Effector memory CD8-positive, alpha-beta T cell (primary cell): ENCODE results near the gene PSIP1.

Source experiments
- ATAC-seq: fragments of 150-1000 bp; cut with Tn5 transposase; replicated peaks from 2 replicates; pipeline ENCODE4 v1.10.0; 2021; ENCODE audit warnings: mild to moderate bottlenecking, moderate library complexity
- DNase-seq, 3 experiments: peaks; one replicate each; pipeline ENCODE4 v3.0.0; 2021
- H3K27ac Mint-ChIP-seq, 2 donors: one replicate each; pipeline ENCODE4 v1.8.0; 2022; ENCODE audit warnings: mild to moderate bottlenecking in 2 of 2, mixed read lengths in 2 of 2, moderate library complexity in 2 of 2
- H3K27me3 Mint-ChIP-seq, 2 donors: one replicate each; pipeline ENCODE4 v1.8.0; 2022; ENCODE audit warnings: mixed read lengths in 2 of 2
- H3K36me3 Mint-ChIP-seq: one replicate; pipeline ENCODE4 v1.8.0; 2022; ENCODE audit warnings: mild to moderate bottlenecking, moderate library complexity, mixed read lengths; ENCODE audit not compliant: insufficient read depth
- H3K4me1 Mint-ChIP-seq, 2 donors: one replicate each; pipeline ENCODE4 v1.8.0; 2022; ENCODE audit warnings: low read depth in 2 of 2, mixed read lengths in 2 of 2
- H3K4me3 Mint-ChIP-seq, 2 donors: one replicate each; pipeline ENCODE4 v1.8.0; 2022; ENCODE audit warnings: mild to moderate bottlenecking in 2 of 2, mixed read lengths in 2 of 2, moderate library complexity in 2 of 2
- H3K9me3 Mint-ChIP-seq, 2 donors: one replicate each; pipeline ENCODE4 v1.8.0; 2022; ENCODE audit warnings: mixed read lengths in 2 of 2

Gene PSIP1

GRCh38 chr9:15522130-15522755 is 11.5 kb upstream of the PSIP1 start:
- Mint-ChIP-seq H3K9me3 (no peaks in the 10 kb centered on the region), H3K4me1 (no peaks in the 10 kb centered on the region), H3K27me3 (peaks cover 8 to 19% of the 10 kb centered on the region in 2 donors), H3K4me3 (no peak overlapping the region), H3K27ac (no peak overlapping the region), H3K36me3 (peaks cover 4% of the 10 kb centered on the region)
- ATAC-seq (no peak), DNase-seq (no peak)

GRCh38 chr9:15521254-15521653 is 10.5 kb upstream of the PSIP1 start:
- Mint-ChIP-seq H3K27ac (no peak overlapping the region), H3K9me3 (no peaks in the 10 kb centered on the region), H3K27me3 (peaks cover 8 to 19% of the 10 kb centered on the region in 2 donors), H3K4me1 (no peaks in the 10 kb centered on the region), H3K4me3 (no peak overlapping the region), H3K36me3 (peaks cover 4% of the 10 kb centered on the region)
- ATAC-seq (no peak), DNase-seq (no peak)

- Mint-ChIP-seq H3K27ac (no peak overlapping the region), H3K4me3 (no peak overlapping the region), H3K36me3 (peaks cover 4% of the 10 kb centered on the region), H3K4me1 (no peaks in the 10 kb centered on the region), H3K27me3 (peaks cover 0 to 7% of the 10 kb centered on the region in 2 donors), H3K9me3 (no peaks in the 10 kb centered on the region)
- ATAC-seq = no peak
- no peak for DNase-seq
Measured at GRCh38 chr9:15519831-15520230, 9.1 kb upstream of the PSIP1 start.

GRCh38 chr9:15513335-15513734 is 2.6 kb upstream of the PSIP1 start:
- no peak overlapping the region for H3K4me3 Mint-ChIP-seq
- no peaks in the 10 kb centered on the region for H3K27me3 Mint-ChIP-seq
- H3K9me3 Mint-ChIP-seq = no peaks in the 10 kb centered on the region
- DNase-seq (no peak), ATAC-seq (no peak)
- H3K27ac Mint-ChIP-seq = no peak overlapping the region
- H3K4me1 Mint-ChIP-seq = peaks cover 20 to 23% of the 10 kb centered on the region in 2 donors
- peaks cover 26% of the 10 kb centered on the region for H3K36me3 Mint-ChIP-seq

DNA sequence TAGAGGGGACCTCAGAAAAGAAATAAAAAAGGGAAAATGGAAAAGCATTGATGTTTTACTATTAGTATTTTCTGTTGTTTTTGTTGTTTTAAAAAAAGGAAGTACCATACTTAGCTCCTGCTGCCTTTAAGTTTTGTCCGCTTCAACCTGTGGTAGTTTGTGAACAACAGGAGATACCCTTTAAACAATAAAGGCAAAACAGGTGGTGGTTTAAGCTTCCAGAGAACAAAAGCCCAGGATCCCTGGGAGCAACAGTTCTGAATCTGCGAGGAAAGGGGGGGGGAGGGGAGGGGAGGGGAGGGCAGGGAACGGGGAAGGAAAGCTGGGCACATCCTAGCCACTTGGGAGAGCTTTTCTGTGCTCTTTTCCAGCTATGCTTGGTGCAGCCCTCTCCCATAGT is 2.1 kb upstream of the PSIP1 start:
- H3K36me3 Mint-ChIP-seq = peaks cover 26% of the 10 kb centered on the region
- DNase-seq (no peak), ATAC-seq (no peak)
- H3K4me1 Mint-ChIP-seq = peaks cover 25 to 27% of the 10 kb centered on the region in 2 donors
- H3K4me3 Mint-ChIP-seq = no peak overlapping the region
- H3K27me3 Mint-ChIP-seq = no peaks in the 10 kb centered on the region
- no peak overlapping the region for H3K27ac Mint-ChIP-seq
- no peaks in the 10 kb centered on the region for H3K9me3 Mint-ChIP-seq

GRCh38 chr9:15512204-15512603 is 1.4 kb upstream of the PSIP1 start:
- H3K9me3 Mint-ChIP-seq = no peaks in the 10 kb centered on the region
- H3K4me3 Mint-ChIP-seq = no peak overlapping the region
- H3K27me3 Mint-ChIP-seq = no peaks in the 10 kb centered on the region
- no peak for ATAC-seq
- peaks cover 28% of the 10 kb centered on the region in 2 donors for H3K4me1 Mint-ChIP-seq
- H3K27ac Mint-ChIP-seq = no peak overlapping the region
- peaks cover 30% of the 10 kb centered on the region for H3K36me3 Mint-ChIP-seq
- DNase-seq = no peak

- Mint-ChIP-seq H3K27ac (peak overlapping the region; percentile 98 to 99), H3K4me3 (peak overlapping the region; percentile 90 to 96), H3K4me1 (peaks cover 40 to 43% of the 10 kb centered on the region in 2 donors), H3K9me3 (no peaks in the 10 kb centered on the region), H3K36me3 (peaks cover 47% of the 10 kb centered on the region), H3K27me3 (no peaks in the 10 kb centered on the region)
- peak; percentile 52 for ATAC-seq
- peak; percentile 39 to 45 (median 39) for DNase-seq
Measured at GRCh38 chr9:15509931-15510788, 610 bp downstream of the PSIP1 start.

- no peak overlapping the region for H3K27ac Mint-ChIP-seq
- peaks cover 74% of the 10 kb centered on the region for H3K36me3 Mint-ChIP-seq
- no peak for DNase-seq
- no peak for ATAC-seq
- H3K27me3 Mint-ChIP-seq = no peaks in the 10 kb centered on the region
- peaks cover 41 to 54% of the 10 kb centered on the region in 2 donors for H3K4me1 Mint-ChIP-seq
- H3K9me3 Mint-ChIP-seq = no peaks in the 10 kb centered on the region
- no peak overlapping the region for H3K4me3 Mint-ChIP-seq
Measured at GRCh38 chr9:15505921-15506320, 4.8 kb downstream of the PSIP1 start.

- peaks cover 77% of the 10 kb centered on the region for H3K36me3 Mint-ChIP-seq
- no peak overlapping the region for H3K27ac Mint-ChIP-seq
Measured at GRCh38 chr9:15501803-15502202, 9.0 kb downstream of the PSIP1 start.

GRCh38 chr9:15501179-15501578 is 9.6 kb downstream of the PSIP1 start:
- peaks cover 76% of the 10 kb centered on the region for H3K36me3 Mint-ChIP-seq
- H3K4me1 Mint-ChIP-seq = peaks cover 27 to 57% of the 10 kb centered on the region in 2 donors
- H3K9me3 Mint-ChIP-seq = no peaks in the 10 kb centered on the region
- peak overlapping the region in 1 of 2 donors; percentile 3 for H3K4me3 Mint-ChIP-seq
- peak overlapping the region in 1 of 2 donors; percentile 33 for H3K27ac Mint-ChIP-seq
- DNase-seq = no peak
- ATAC-seq = no peak
- H3K27me3 Mint-ChIP-seq = no peaks in the 10 kb centered on the region

More at GRCh38 chr9:15501803-15502202, 9.0 kb downstream of the PSIP1 start:
- ATAC-seq = no peak
- no peak for DNase-seq
- no peaks in the 10 kb centered on the region for H3K9me3 Mint-ChIP-seq
- peaks cover 30 to 57% of the 10 kb centered on the region in 2 donors for H3K4me1 Mint-ChIP-seq
- H3K27me3 Mint-ChIP-seq = no peaks in the 10 kb centered on the region
- H3K4me3 Mint-ChIP-seq = peak overlapping the region; percentile 11 to 42

GRCh38 chr9:15499139-15499538 is 11.6 kb downstream of the PSIP1 start:
- Mint-ChIP-seq H3K4me3 (peak overlapping the region; percentile 42 to 52), H3K4me1 (peaks cover 28 to 62% of the 10 kb centered on the region in 2 donors), H3K27ac (no peak overlapping the region)

DNA sequence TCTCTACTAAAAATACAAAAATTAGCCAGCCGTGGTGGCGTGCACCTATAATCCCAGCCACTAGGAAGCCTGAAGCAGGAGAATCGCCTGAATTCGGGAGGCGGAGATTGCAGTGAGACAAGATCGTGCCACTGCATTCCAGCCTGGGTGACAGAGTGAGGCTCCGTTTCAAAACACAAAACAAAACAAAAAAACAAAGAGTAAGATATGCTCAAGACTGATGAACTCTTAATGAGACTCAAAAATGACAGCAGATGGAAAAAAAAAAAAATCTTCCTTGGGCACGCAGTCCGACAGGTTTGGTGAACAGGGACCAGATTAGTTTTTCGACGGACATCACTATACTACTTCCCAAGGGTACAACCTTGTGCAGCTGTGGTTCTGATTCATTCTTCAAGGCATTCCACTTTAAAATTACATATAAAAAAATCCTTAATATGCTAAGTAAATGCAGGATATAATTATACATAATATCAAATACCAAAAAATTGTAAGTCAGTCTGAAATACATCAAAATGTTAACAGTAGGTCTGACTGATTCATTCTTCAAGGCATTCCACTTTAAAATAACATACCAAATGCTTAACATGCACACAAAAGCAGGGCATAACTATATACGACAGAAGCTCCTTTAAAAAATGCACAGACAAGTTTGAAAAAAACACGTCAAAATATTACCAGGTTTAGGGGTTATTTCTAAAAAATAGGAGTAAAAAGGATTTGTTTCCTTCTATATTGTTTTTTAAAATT is 12.3 kb downstream of the PSIP1 start:
- ATAC-seq (no peak), DNase-seq (no peak)
- no peak overlapping the region for H3K4me3 Mint-ChIP-seq
- H3K9me3 Mint-ChIP-seq = no peaks in the 10 kb centered on the region
- no peaks in the 10 kb centered on the region for H3K27me3 Mint-ChIP-seq
- H3K36me3 Mint-ChIP-seq = peaks cover 55% of the 10 kb centered on the region
- peaks cover 30 to 61% of the 10 kb centered on the region in 2 donors for H3K4me1 Mint-ChIP-seq
- no peak overlapping the region for H3K27ac Mint-ChIP-seq

More at GRCh38 chr9:15499139-15499538, 11.6 kb downstream of the PSIP1 start:
- H3K36me3 Mint-ChIP-seq = peaks cover 60% of the 10 kb centered on the region
- DNase-seq (no peak), ATAC-seq (no peak)
- H3K9me3 Mint-ChIP-seq = no peaks in the 10 kb centered on the region
- H3K27me3 Mint-ChIP-seq = no peaks in the 10 kb centered on the region

DNA sequence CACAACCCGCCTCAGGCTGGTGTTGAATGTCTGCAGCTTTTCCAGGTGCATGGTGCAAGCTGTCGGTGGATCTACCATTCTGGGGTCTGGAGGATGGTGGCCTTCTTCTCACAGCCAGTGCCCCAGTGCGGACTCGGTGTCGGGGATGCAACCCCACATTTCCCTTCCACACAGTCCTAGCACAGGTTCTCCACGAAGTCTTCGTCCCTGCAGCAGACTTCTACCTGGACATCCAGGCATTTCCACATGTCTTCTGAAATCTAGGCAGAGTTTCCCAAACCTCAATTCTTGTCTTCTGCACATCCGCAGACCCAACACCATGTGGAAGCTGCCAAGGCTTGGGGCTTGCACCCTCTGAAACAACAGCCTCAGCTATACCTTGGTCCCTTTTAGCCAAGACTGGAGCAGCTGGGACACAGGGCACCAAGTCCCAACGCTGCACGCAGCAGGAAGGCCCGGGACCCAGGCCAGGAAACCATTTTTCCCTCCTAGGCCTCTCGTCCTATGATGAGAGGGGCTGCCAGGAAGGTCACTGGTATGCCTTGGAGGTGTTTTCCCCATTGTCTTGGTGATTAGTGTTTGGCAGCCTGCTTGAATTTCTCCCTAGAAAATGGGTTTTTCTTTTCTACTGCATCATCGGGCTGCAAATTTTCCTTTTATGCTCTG is 18.2 kb downstream of the PSIP1 start:
- peaks cover 52% of the 10 kb centered on the region for H3K36me3 Mint-ChIP-seq
- no peaks in the 10 kb centered on the region for H3K9me3 Mint-ChIP-seq
- no peak overlapping the region for H3K27ac Mint-ChIP-seq
- peaks cover 27 to 42% of the 10 kb centered on the region in 2 donors for H3K4me1 Mint-ChIP-seq
- H3K4me3 Mint-ChIP-seq = no peak overlapping the region
- no peak for ATAC-seq
- H3K27me3 Mint-ChIP-seq = no peaks in the 10 kb centered on the region
- DNase-seq = no peak
